ENCODE data around the gene CKS2.

Gene CKS2

DNA sequence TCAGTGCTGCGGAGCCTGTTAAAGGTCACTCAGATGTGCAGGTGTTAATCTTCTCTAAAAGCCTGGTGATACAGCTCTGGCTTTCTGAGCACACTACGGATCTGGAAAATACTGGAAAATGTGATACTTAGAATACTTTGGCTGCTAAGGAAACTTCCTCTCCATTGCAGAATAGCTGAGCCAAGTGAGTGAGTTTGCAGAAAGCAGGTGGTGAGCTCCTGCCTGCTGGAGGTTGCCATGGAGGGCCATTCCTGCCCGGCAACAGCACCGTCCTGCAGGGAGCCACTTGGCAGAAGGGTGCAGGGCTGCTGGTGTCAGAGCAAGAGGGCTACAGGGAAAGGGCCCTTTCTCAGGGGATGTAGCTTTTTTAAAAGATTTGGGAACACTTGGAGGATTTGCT, 48.0 kb downstream of the CKS2 start:
- no peaks in the 10 kb centered on the region for H3K9me2 ChIP-seq (replicated peaks; ENCODE audit: control insufficient read depth, low read length)
- no peaks in the 10 kb centered on the region for H3K27me3 ChIP-seq (ENCODE audit: control insufficient read depth, low read length)
- H3K4me2 ChIP-seq (ENCODE audit: low read length) = no peak overlapping the region
- H3K4me1 ChIP-seq (ENCODE audit: control insufficient read depth, low read length) = no peaks in the 10 kb centered on the region
- H4K20me1 ChIP-seq (ENCODE audit: control insufficient read depth, insufficient read depth, low read depth, low read length) = no peaks in the 10 kb centered on the region
- no peak overlapping the region for H3K27ac ChIP-seq (ENCODE audit: low read depth, low read length)
- H3F3A ChIP-seq (ENCODE audit: control insufficient read depth, insufficient read depth) = no peaks in the 10 kb centered on the region
- H3K79me2 ChIP-seq (ENCODE audit: control insufficient read depth, low read length) = no peaks in the 10 kb centered on the region
- peaks cover 79% of the 10 kb centered on the region for H3K36me3 ChIP-seq (ENCODE audit: control insufficient read depth, low read length)
- H3K4me3 ChIP-seq (ENCODE audit: low read length) = no peak overlapping the region
- H3K9me3 ChIP-seq (ENCODE audit: control insufficient read depth, insufficient read depth, low read length) = no peaks in the 10 kb centered on the region
- no peak for TF ChIP-seq EZH2phosphoT487 (IDR thresholded peaks at IDR 0.05; ENCODE audit: borderline replicate concordance, low read length)
- TF ChIP-seq, protein P1, sequence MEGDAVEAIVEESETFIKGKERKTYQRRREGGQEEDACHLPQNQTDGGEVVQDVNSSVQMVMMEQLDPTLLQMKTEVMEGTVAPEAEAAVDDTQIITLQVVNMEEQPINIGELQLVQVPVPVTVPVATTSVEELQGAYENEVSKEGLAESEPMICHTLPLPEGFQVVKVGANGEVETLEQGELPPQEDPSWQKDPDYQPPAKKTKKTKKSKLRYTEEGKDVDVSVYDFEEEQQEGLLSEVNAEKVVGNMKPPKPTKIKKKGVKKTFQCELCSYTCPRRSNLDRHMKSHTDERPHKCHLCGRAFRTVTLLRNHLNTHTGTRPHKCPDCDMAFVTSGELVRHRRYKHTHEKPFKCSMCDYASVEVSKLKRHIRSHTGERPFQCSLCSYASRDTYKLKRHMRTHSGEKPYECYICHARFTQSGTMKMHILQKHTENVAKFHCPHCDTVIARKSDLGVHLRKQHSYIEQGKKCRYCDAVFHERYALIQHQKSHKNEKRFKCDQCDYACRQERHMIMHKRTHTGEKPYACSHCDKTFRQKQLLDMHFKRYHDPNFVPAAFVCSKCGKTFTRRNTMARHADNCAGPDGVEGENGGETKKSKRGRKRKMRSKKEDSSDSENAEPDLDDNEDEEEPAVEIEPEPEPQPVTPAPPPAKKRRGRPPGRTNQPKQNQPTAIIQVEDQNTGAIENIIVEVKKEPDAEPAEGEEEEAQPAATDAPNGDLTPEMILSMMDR (IDR thresholded peaks at IDR 0.05; ENCODE audit: low read depth, low read length, poor library complexity, severe bottlenecking) = no peak

DNA sequence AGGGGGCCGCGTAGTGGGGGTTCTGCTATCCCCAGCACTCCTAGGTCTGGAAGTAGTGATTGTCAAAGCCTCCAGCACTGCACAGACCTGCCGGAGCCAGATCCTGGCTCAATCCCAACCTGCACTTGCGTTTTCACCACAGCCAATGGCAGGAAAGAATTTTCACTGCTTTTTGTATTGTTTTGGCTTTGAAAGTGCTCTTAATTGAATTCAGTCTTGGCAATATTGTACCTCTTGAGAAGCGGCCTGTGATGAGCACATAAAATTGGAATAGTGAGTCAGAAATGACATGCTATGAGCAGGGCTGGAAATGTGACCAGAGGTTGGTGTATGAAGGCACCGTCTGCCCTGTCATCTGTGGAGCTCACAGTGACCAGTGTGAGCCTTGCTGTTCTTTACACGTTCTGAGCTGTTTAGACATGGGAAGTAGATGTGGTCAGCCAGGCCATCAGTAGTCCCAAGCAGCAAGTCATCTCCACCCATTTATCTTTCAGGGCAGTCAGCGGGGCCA, 48.8 kb downstream of the CKS2 start:
- Histone ChIP-seq H3K27ac (ENCODE audit: low read depth, low read length) (no peak overlapping the region), H3K27me3 (ENCODE audit: control insufficient read depth, low read length) (no peaks in the 10 kb centered on the region), H3K9me2 (replicated peaks; ENCODE audit: control insufficient read depth, low read length) (no peaks in the 10 kb centered on the region), H3K4me1 (ENCODE audit: control insufficient read depth, low read length) (no peaks in the 10 kb centered on the region), H3K9me3 (ENCODE audit: control insufficient read depth, insufficient read depth, low read length) (no peaks in the 10 kb centered on the region), H3K36me3 (ENCODE audit: control insufficient read depth, low read length) (peaks cover 71% of the 10 kb centered on the region), H3F3A (ENCODE audit: control insufficient read depth, insufficient read depth) (no peaks in the 10 kb centered on the region), H4K20me1 (ENCODE audit: control insufficient read depth, insufficient read depth, low read depth, low read length) (no peaks in the 10 kb centered on the region), H3K4me2 (ENCODE audit: low read length) (no peak overlapping the region), H3K79me2 (ENCODE audit: control insufficient read depth, low read length) (no peaks in the 10 kb centered on the region), H3K4me3 (ENCODE audit: low read length) (no peak overlapping the region)
- TF ChIP-seq EZH2phosphoT487 (IDR thresholded peaks at IDR 0.05; ENCODE audit: borderline replicate concordance, low read length) = no peak
- TF ChIP-seq, protein P1 (IDR thresholded peaks at IDR 0.05; ENCODE audit: low read depth, low read length, poor library complexity, severe bottlenecking) = no peak

DNA sequence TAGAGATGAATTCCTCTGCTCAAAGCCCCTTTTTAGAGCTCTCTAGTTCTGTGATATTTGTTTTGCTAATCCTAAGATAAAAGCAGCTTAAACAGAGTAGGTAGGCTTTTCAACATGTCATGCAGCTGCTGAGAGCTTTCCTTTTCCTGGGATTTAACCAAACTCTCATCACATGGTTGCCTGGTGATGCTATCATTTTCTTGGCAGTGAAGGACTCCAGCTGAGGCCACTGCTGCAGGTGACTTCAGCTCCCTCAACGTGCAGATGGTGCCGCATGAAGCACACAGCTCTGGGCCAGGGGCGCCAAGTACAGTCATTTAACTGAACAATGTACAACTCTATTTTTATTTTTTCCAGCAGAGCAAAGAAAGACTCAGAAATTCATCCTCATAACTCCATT, 49.5 kb downstream of the CKS2 start:
- Histone ChIP-seq H3K4me2 (ENCODE audit: low read length) (no peak overlapping the region), H3K9me3 (ENCODE audit: control insufficient read depth, insufficient read depth, low read length) (no peaks in the 10 kb centered on the region), H3K27ac (ENCODE audit: low read depth, low read length) (no peak overlapping the region), H3K4me3 (ENCODE audit: low read length) (no peak overlapping the region), H3K9me2 (replicated peaks; ENCODE audit: control insufficient read depth, low read length) (no peaks in the 10 kb centered on the region), H3K4me1 (ENCODE audit: control insufficient read depth, low read length) (no peaks in the 10 kb centered on the region), H3K79me2 (ENCODE audit: control insufficient read depth, low read length) (no peaks in the 10 kb centered on the region), H3K36me3 (ENCODE audit: control insufficient read depth, low read length) (peaks cover 64% of the 10 kb centered on the region), H3K27me3 (ENCODE audit: control insufficient read depth, low read length) (no peaks in the 10 kb centered on the region), H4K20me1 (ENCODE audit: control insufficient read depth, insufficient read depth, low read depth, low read length) (no peaks in the 10 kb centered on the region), H3F3A (ENCODE audit: control insufficient read depth, insufficient read depth) (no peaks in the 10 kb centered on the region)
- TF ChIP-seq, protein P1 (IDR thresholded peaks at IDR 0.05; ENCODE audit: low read depth, low read length, poor library complexity, severe bottlenecking) = no peak
- TF ChIP-seq EZH2phosphoT487 (IDR thresholded peaks at IDR 0.05; ENCODE audit: borderline replicate concordance, low read length) = no peak
